Activated CD8-positive, alpha-beta memory T cell treated with anti-CD3 and anti-CD28 coated beads, Interleukin-2, amount 50 U/mL, for 1 hour (primary cell): Measurements from ENCODE around the gene MICAL2.

ENCODE experiments used
- DNase-seq: peaks from one replicate; pipeline ENCODE4 v3.0.0-alpha.2; 2020; ENCODE audit errors: extremely low read depth

Gene MICAL2

GRCh38 chr11:12209096-12209495 is 98.7 kb downstream of the MICAL2 start:
- no peak for DNase-seq

GRCh38 chr11:12210200-12210599 is 99.8 kb downstream of the MICAL2 start:
- DNase-seq, result no peak

GRCh38 chr11:12211331-12212065 is 101.1 kb downstream of the MICAL2 start:
- DNase-seq, result no peak

- DNase-seq, result no peak
These were observed 101.9 kb downstream of the MICAL2 start for GRCh38 chr11:12212174-12212820.

GRCh38 chr11:12212821-12213185 is 102.4 kb downstream of the MICAL2 start:
- DNase-seq, result no peak

- no peak for DNase-seq
These were observed 103.5 kb downstream of the MICAL2 start for GRCh38 chr11:12213883-12214282.

GRCh38 chr11:12214751-12215150 is 104.4 kb downstream of the MICAL2 start:
- no peak for DNase-seq

- DNase-seq, result no peak
These were observed 104.8 kb downstream of the MICAL2 start for GRCh38 chr11:12215181-12215593.

- DNase-seq, result no peak
These were observed 105.7 kb downstream of the MICAL2 start for GRCh38 chr11:12216041-12216451.

- no peak for DNase-seq
These were observed 106.4 kb downstream of the MICAL2 start for GRCh38 chr11:12216671-12217374.

GRCh38 chr11:12217879-12218278 is 107.5 kb downstream of the MICAL2 start:
- DNase-seq, result no peak

GRCh38 chr11:12218909-12219308 is 108.5 kb downstream of the MICAL2 start:
- DNase-seq, result no peak

GRCh38 chr11:12219757-12220156 is 109.4 kb downstream of the MICAL2 start:
- no peak for DNase-seq

GRCh38 chr11:12220305-12220704 is 109.9 kb downstream of the MICAL2 start:
- DNase-seq, result no peak

- DNase-seq, result no peak
These were observed 110.7 kb downstream of the MICAL2 start for GRCh38 chr11:12221051-12221535.

- no peak for DNase-seq
These were observed 111.8 kb downstream of the MICAL2 start for GRCh38 chr11:12222055-12222792.

- no peak for DNase-seq
These were observed 113.6 kb downstream of the MICAL2 start for GRCh38 chr11:12223771-12224536.

- peak; percentile 76 for DNase-seq
These were observed 114.1 kb downstream of the MICAL2 start for GRCh38 chr11:12224537-12224893.

- DNase-seq, result no peak
These were observed 114.8 kb downstream of the MICAL2 start for GRCh38 chr11:12225046-12225739.

GRCh38 chr11:12226093-12226492 is 115.7 kb downstream of the MICAL2 start:
- no peak for DNase-seq
